GM18873 (cell line): ENCODE data around the gene CYB5R3.

Experiments
- ATAC-seq: cut with Tn5 transposase; IDR thresholded peaks from one replicate; pipeline ENCODE4 v1.9.1; 2021; ENCODE audit warnings: mild to moderate bottlenecking, moderate library complexity, moderate number of reproducible peaks; ENCODE audit not compliant: unreplicated experiment, low FRiP score

Gene CYB5R3

GRCh38 chr22:42649246-42650099 is at the start of gene CYB5R3:
TSS of gene CYB5R3 (minus strand) at chr22:42649392. CDS start at chr22:42649315, 77 bp downstream.
- ATAC-seq, result no peak

- ATAC-seq, result no peak
Observed at GRCh38 chr22:42697542-42698013, 48.4 kb upstream of the CYB5R3 start.

- no peak for ATAC-seq
Observed at GRCh38 chr22:42696331-42696967, 47.3 kb upstream of the CYB5R3 start.

GRCh38 chr22:42695294-42695693 is 46.1 kb upstream of the CYB5R3 start:
- no peak for ATAC-seq

- no peak for ATAC-seq
Observed at GRCh38 chr22:42693763-42694683, 44.8 kb upstream of the CYB5R3 start.

GRCh38 chr22:42693055-42693762 is 44.0 kb upstream of the CYB5R3 start:
- ATAC-seq, result no peak

GRCh38 chr22:42692239-42693054 is 43.3 kb upstream of the CYB5R3 start:
- ATAC-seq, result no peak

DNA sequence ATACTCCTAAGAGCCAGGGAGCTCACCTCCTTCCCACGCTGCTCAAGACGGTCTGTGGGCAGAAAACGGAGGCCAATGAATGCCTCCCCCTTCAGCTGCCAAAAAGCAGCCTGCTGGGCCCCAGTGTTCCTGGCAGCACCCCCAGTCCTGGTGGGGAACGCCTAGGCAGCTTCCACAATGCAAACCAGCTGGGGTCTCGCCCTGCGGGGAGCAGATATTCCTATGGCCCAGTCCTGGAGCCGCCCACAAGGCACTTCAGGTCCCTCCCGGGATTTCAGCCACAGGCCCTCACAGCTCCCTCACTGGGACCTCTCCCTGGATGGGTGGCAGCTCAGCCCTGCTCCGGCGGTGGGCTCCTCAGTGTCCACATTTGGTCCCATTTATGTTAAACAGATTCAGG is 42.2 kb upstream of the CYB5R3 start:
- no peak for ATAC-seq

GRCh38 chr22:42688241-42689211 is 39.3 kb upstream of the CYB5R3 start:
- no peak for ATAC-seq

- ATAC-seq, result no peak
Observed at GRCh38 chr22:42686756-42687491, 37.7 kb upstream of the CYB5R3 start.

DNA sequence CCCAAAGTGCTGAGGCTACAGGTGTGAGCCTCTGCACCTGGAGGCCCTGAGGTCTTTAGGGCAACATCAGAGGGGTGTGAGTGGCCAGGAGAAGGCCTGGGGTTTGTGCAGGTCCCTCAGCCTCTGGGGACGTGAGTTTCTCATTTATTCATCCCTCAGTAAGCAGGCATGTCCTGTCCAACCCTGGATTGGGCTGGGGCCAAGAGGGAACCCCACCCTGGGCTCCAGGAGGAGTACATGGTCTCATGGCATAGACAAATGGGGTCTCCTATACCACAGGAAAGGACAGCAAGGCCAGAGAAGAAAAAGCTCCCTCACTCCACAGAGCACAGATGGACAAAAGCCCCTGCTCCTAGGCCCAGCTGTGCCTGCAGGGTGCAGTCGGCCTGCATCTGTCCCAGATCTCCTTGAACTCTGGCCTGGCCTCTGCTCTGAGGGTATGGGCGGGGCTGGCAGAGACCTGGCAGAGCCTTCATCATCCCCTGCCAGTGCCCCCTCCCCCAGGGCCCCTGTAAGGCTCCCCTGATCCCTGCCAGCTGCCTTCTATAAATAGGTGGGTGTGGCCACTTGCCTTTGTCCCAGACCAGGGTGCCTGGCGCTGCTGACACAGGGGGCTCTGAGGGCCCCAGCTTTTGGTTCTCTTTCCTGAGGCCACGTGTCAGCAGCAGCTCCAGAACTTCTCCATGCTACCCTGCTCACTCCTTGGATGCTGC is 36.9 kb upstream of the CYB5R3 start:
- no peak for ATAC-seq

- ATAC-seq, result no peak
Observed at GRCh38 chr22:42684462-42685195, 35.4 kb upstream of the CYB5R3 start.

DNA sequence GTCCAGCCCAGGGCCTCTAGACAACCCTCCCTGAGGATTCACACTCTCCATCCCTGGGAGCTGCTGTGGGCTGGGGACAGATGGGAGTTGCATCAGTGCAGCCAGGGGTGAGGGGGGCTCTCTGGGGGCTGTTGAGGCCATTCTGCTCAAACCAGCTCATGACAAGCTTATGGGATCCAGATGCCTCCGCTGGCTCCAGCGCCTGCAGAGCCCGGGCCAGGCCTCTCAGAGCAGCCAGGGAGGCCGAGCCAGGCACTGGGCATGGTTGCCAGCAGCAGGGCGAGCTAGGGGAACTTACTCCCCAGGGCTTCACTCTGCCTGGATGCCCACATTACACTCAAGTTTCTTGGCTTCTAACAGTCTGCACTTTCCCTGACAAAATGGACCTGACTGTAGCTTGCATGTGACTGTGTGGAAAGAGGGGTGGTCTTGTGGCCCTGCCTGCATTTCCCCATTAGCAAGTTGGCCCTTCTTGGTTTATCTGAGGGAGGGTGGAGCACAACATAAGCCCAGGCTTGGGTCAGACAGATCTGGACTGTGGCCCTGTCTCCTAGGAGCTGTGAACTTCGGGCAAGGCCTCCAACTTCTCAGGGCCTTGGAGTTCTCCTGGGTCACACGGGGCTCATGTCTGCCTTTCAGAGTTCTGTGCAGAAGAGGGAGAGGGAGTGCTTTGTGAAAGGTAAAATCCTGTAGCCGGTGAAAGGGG is 34.5 kb upstream of the CYB5R3 start:
- ATAC-seq, result no peak

DNA sequence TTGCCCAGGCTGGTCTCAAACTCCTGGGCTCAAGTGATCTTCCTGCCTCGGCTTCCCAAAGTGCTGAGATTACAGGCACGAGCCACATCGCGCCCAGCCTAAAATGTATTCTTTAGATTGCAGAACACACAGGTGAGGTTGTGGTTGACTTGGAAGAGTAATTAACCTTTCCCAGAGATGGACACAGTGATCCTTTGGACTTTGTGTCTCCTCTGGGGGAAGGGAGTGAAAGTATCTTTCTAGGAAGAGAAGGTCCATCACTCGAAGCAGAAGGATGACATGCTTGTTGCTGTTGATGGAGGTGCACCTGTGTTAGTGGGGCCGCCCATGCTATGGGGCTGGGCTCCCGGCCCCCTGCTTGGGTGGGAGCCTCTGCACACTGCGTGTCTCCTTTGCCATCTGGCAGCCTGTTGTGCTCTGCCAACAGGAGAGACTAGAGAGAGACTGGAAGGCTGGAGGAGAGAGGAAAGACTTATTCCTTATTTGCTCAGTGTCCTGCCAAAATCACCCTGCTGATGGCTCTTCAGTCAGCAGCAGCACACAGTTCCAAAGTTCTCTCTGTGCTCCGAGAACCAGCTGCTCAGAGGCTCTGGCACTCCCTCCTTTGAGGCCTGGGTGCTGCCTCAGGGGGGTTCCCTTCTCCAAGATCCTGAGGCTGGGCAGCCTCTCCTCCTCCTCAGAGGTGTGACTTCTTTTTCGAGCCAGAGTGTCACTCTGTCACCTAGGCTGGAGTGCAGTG is 33.1 kb upstream of the CYB5R3 start:
- no peak for ATAC-seq

GRCh38 chr22:42680648-42681047 is 31.5 kb upstream of the CYB5R3 start:
- no peak for ATAC-seq
